ENCODE measurements around the gene AP3M1.
"Not testable (repeated sequence)": the region's sequence is repeated elsewhere in the genome, so short reads cannot be mapped to it uniquely, and the experiment has no call there.

Gene AP3M1

GRCh38 chr10:74163319-74164068 is 12.9 kb upstream of the AP3M1 start:
- DNase-seq (ENCODE audit: low read depth) = no peak

- DNase-seq (ENCODE audit: low read depth) = no peak
These were observed 9.4 kb upstream of the AP3M1 start for GRCh38 chr10:74160013-74160412.

- no peak for DNase-seq (ENCODE audit: low read depth)
These were observed 6.3 kb upstream of the AP3M1 start for GRCh38 chr10:74156919-74157289.

GRCh38 chr10:74153676-74154075 is 3.0 kb upstream of the AP3M1 start:
- DNase-seq (ENCODE audit: low read depth) = no peak

- no peak for DNase-seq (ENCODE audit: low read depth)
These were observed 2.5 kb upstream of the AP3M1 start for GRCh38 chr10:74153123-74153522.

GRCh38 chr10:74151879-74152722 is 1.5 kb upstream of the AP3M1 start:
- DNase-seq (ENCODE audit: low read depth) = no peak

- DNase-seq (ENCODE audit: low read depth) = peak; percentile 87
These were observed 606 bp upstream of the AP3M1 start, which contains the start of gene ADK for GRCh38 chr10:74150990-74151878. Gene ADK (plus strand): TSS chr10:74151221. CDS start chr10:74151279, 58 bp downstream.

GRCh38 chr10:74146980-74147379 is 3.6 kb downstream of the AP3M1 start:
- DNase-seq (ENCODE audit: low read depth) = not testable (repeated sequence)

- no peak for DNase-seq (ENCODE audit: low read depth)
These were observed 5.5 kb downstream of the AP3M1 start for GRCh38 chr10:74145133-74145532.

- DNase-seq (ENCODE audit: low read depth) = no peak
These were observed 10.1 kb downstream of the AP3M1 start for GRCh38 chr10:74140553-74140952.

GRCh38 chr10:74139981-74140380 is 10.6 kb downstream of the AP3M1 start:
- DNase-seq (ENCODE audit: low read depth) = no peak

- DNase-seq (ENCODE audit: low read depth) = not testable (repeated sequence)
These were observed 12.0 kb downstream of the AP3M1 start for GRCh38 chr10:74138596-74138995.

GRCh38 chr10:74137992-74138391 is 12.6 kb downstream of the AP3M1 start:
- DNase-seq (ENCODE audit: low read depth) = no peak

GRCh38 chr10:74135452-74135851 is 15.2 kb downstream of the AP3M1 start:
- DNase-seq (ENCODE audit: low read depth) = no peak

- no peak for DNase-seq (ENCODE audit: low read depth)
These were observed 16.5 kb downstream of the AP3M1 start for GRCh38 chr10:74133923-74134820.

- DNase-seq (ENCODE audit: low read depth) = no peak
These were observed 27.5 kb downstream of the AP3M1 start for GRCh38 chr10:74123081-74123480.

GRCh38 chr10:74122060-74122459 is 28.6 kb downstream of the AP3M1 start:
- no peak for DNase-seq (ENCODE audit: low read depth)

- no peak for DNase-seq (ENCODE audit: low read depth)
These were observed 29.3 kb downstream of the AP3M1 start for GRCh38 chr10:74121368-74121767.

GRCh38 chr10:74120911-74121310 is 29.7 kb downstream of the AP3M1 start:
- DNase-seq (ENCODE audit: low read depth) = no peak

- DNase-seq (ENCODE audit: low read depth) = no peak
These were observed 31.8 kb downstream of the AP3M1 start for GRCh38 chr10:74118804-74119203.

- DNase-seq (ENCODE audit: low read depth) = no peak
These were observed 32.9 kb downstream of the AP3M1 start for GRCh38 chr10:74117738-74118137.
